ENCODE data around the gene SLC16A10.

The SLC16A10 gene

GRCh38 chr6:111230351-111231089 is 143.2 kb downstream of the SLC16A10 start:
- H3K9ac ChIP-seq (ENCODE audit: low read length): no peak overlapping the region
- H3F3A ChIP-seq (ENCODE audit: insufficient read depth, low read length): no peaks in the 10 kb centered on the region
- no peak overlapping the region for H2AFZ ChIP-seq (ENCODE audit: low read length)
- H3K9me2 ChIP-seq (ENCODE audit: low read depth, low read length): no peaks in the 10 kb centered on the region
- no peaks in the 10 kb centered on the region for H3K9me3 ChIP-seq (ENCODE audit: low read length)
- no peaks in the 10 kb centered on the region for H3K79me2 ChIP-seq (ENCODE audit: insufficient read depth, low read length)
- H3K4me1 ChIP-seq (ENCODE audit: insufficient read depth, low read length, severe bottlenecking): no peaks in the 10 kb centered on the region
- no peaks in the 10 kb centered on the region for H4K20me1 ChIP-seq (ENCODE audit: insufficient read depth, low read length)
- H3K27me3 ChIP-seq (ENCODE audit: insufficient read depth, low read length): no peaks in the 10 kb centered on the region
- TF ChIP-seq EZH2 (IDR thresholded peaks at IDR 0.05; ENCODE audit: borderline replicate concordance, low read length) (no peak), CTCF (IDR thresholded peaks at IDR 0.05; ENCODE audit: low read length) (no peak)
- H3K4me3 ChIP-seq (ENCODE audit: low read depth, low read length, poor library complexity, severe bottlenecking): no peak overlapping the region
- no peak overlapping the region for H3K27ac ChIP-seq (ENCODE audit: low read depth, low read length, poor library complexity, severe bottlenecking)
- H3K4me2 ChIP-seq (ENCODE audit: low read length): no peak overlapping the region
- no peaks in the 10 kb centered on the region for H3K36me3 ChIP-seq (ENCODE audit: insufficient read depth, low read length)

GRCh38 chr6:111231090-111231459 is 143.8 kb downstream of the SLC16A10 start:
- Histone ChIP-seq H3K9me3 (ENCODE audit: low read length) (no peaks in the 10 kb centered on the region), H3K27ac (ENCODE audit: low read depth, low read length, poor library complexity, severe bottlenecking) (no peak overlapping the region), H3K79me2 (ENCODE audit: insufficient read depth, low read length) (no peaks in the 10 kb centered on the region), H3K4me2 (ENCODE audit: low read length) (no peak overlapping the region), H2AFZ (ENCODE audit: low read length) (no peak overlapping the region), H3K36me3 (ENCODE audit: insufficient read depth, low read length) (no peaks in the 10 kb centered on the region), H3F3A (ENCODE audit: insufficient read depth, low read length) (no peaks in the 10 kb centered on the region), H3K4me3 (ENCODE audit: low read depth, low read length, poor library complexity, severe bottlenecking) (no peak overlapping the region), H3K9ac (ENCODE audit: low read length) (no peak overlapping the region), H3K27me3 (ENCODE audit: insufficient read depth, low read length) (no peaks in the 10 kb centered on the region), H3K9me2 (ENCODE audit: low read depth, low read length) (no peaks in the 10 kb centered on the region), H4K20me1 (ENCODE audit: insufficient read depth, low read length) (no peaks in the 10 kb centered on the region), H3K4me1 (ENCODE audit: insufficient read depth, low read length, severe bottlenecking) (no peaks in the 10 kb centered on the region)
- TF ChIP-seq CTCF (IDR thresholded peaks at IDR 0.05; ENCODE audit: low read length): no peak
- TF ChIP-seq EZH2 (IDR thresholded peaks at IDR 0.05; ENCODE audit: borderline replicate concordance, low read length): no peak

GRCh38 chr6:111237852-111238251 is 150.5 kb downstream of the SLC16A10 start:
- no peaks in the 10 kb centered on the region for H3K27me3 ChIP-seq (ENCODE audit: insufficient read depth, low read length)
- no peak overlapping the region for H3K27ac ChIP-seq (ENCODE audit: low read depth, low read length, poor library complexity, severe bottlenecking)
- no peak overlapping the region for H2AFZ ChIP-seq (ENCODE audit: low read length)
- no peaks in the 10 kb centered on the region for H3K36me3 ChIP-seq (ENCODE audit: insufficient read depth, low read length)
- H3K79me2 ChIP-seq (ENCODE audit: insufficient read depth, low read length): no peaks in the 10 kb centered on the region
- no peak overlapping the region for H3K9ac ChIP-seq (ENCODE audit: low read length)
- no peak for TF ChIP-seq EZH2 (IDR thresholded peaks at IDR 0.05; ENCODE audit: borderline replicate concordance, low read length)
- no peak for TF ChIP-seq CTCF (IDR thresholded peaks at IDR 0.05; ENCODE audit: low read length)
- H3K4me1 ChIP-seq (ENCODE audit: insufficient read depth, low read length, severe bottlenecking): no peaks in the 10 kb centered on the region
- no peak overlapping the region for H3K4me2 ChIP-seq (ENCODE audit: low read length)
- H3F3A ChIP-seq (ENCODE audit: insufficient read depth, low read length): no peaks in the 10 kb centered on the region
- no peaks in the 10 kb centered on the region for H4K20me1 ChIP-seq (ENCODE audit: insufficient read depth, low read length)
- H3K4me3 ChIP-seq (ENCODE audit: low read depth, low read length, poor library complexity, severe bottlenecking): no peak overlapping the region
- no peaks in the 10 kb centered on the region for H3K9me3 ChIP-seq (ENCODE audit: low read length)
- no peaks in the 10 kb centered on the region for H3K9me2 ChIP-seq (ENCODE audit: low read depth, low read length)
